OCI-LY3 (cell line): ENCODE results near the gene SERPINI2.

Source experiments
- CTCF ChIP-seq: fragments of 200-600, 300-600 bp; sonication (generic); IDR thresholded peaks from 2 replicates; pipeline ENCODE4 v1.5.1; 2014; ENCODE audit warnings: antibody characterized with exemption, low read length, low read depth
- EZH2phosphoT487 ChIP-seq: fragments of 200-600 bp; shearing (Covaris generic); IDR thresholded peaks from 2 replicates; pipeline ENCODE4 v1.6.1; 2018; ENCODE audit warnings: antibody characterized with exemption, mixed run types, low read depth

- no peak for TF ChIP-seq CTCF
- TF ChIP-seq EZH2phosphoT487 = no peak
These were observed 36.3 kb downstream of the SERPINI2 start for GRCh38 chr3:167437428-167438139.
